Body of pancreas (tissue), 4 donors: ENCODE results near the gene CNTNAP2. TPM values are rescaled to one million over a fixed set of nuclear protein-coding genes. Genes with fewer than 3 reads are reported as not detected.
"Not testable (repeated sequence)": the region's sequence is repeated elsewhere in the genome, so short reads cannot be mapped to it uniquely, and the experiment has no call there.

ENCODE experiments used
- ATAC-seq: fragments of 150-250 bp; one replicate; pipeline ENCODE4 v1.9.1; 2016
- DNase-seq, 4 donors: peaks; one replicate each; pipeline ENCODE4 v3.0.0-alpha.2; 2019
- H3K27ac ChIP-seq, 4 donors: fragments of 200-600 bp; sonication (generic); 1 replicate in 3 of 4; 2 replicates in 1 of 4; pipeline versions ENCODE4 v1.5.1 to v1.6.1; 2016 to 2019; ENCODE audit warnings: mild to moderate bottlenecking in 1 of 4, mixed read lengths in 1 of 4, moderate library complexity in 1 of 4
- H3K27me3 ChIP-seq, 2 donors: fragments of 200-600 bp; sonication (generic); one replicate each; pipeline ENCODE4 v1.6.0; 2016; ENCODE audit warnings: mild to moderate bottlenecking in 1 of 2
- H3K36me3 ChIP-seq, 2 donors: fragments of 200-600 bp; sonication (generic); replicated peaks in 1 of 2; 2 replicates each; pipeline ENCODE4 v1.5.1; 2016; ENCODE audit warnings: low read depth in 2 of 2; ENCODE audit not compliant: insufficient read depth in 1 of 2
- H3K4me1 ChIP-seq: fragments of 200-600 bp; sonication (generic); one replicate; pipeline ENCODE4 v1.6.0; 2016
- H3K4me3 ChIP-seq, 2 donors: fragments of 200-600 bp; sonication (generic); 1 replicate in 1 of 2; 2 replicates in 1 of 2; pipeline ENCODE4 v1.5.1; 2016 to 2019
- H3K9me3 ChIP-seq, 3 donors: fragments of 200-600 bp; sonication (generic); 1 replicate in 2 of 3; 2 replicates in 1 of 3; pipeline ENCODE4 v1.5.1; 2016
- CTCF ChIP-seq, 7 experiments: fragments of 450-650 bp in 4 of 7; fragments of 200-600 bp in 3 of 7; sonication (generic) in 3 of 7; IDR thresholded peaks; one replicate each; pipeline ENCODE4 v1.5.1; 2016 to 2019; ENCODE audit warnings: antibody characterized with exemption in 7 of 7
- POLR2A ChIP-seq, 3 donors: fragments of 450-650 bp; IDR thresholded peaks; one replicate each; pipeline ENCODE4 v1.6.1; 2016; ENCODE audit warnings: antibody characterized with exemption in 3 of 3, mild to moderate bottlenecking in 2 of 3
- WGBS, 2 donors: methylation state at CpG; one replicate each; pipeline ENCODE4 v1.1.5; 2017; 5-methylcytosine and 5-hydroxymethylcytosine counted together
- intact Hi-C: fragments of 100-400 bp; cut with DNase I; formaldehyde crosslinking; loops from one replicate; pipeline ENCODE4 v1.15.1; 2023
- total RNA-seq, 2 donors: library from RNA; depleted of rRNA; stranded (reverse); fragments of >200 nt; gene quantifications; one replicate each; pipeline ENCODE4 v1.1.0, GENCODE V29; 2016

The CNTNAP2 gene
- total RNA-seq, 2 donors from 2014 or later, result 1.0 TPM; not detected in 1

GRCh38 chr7:147798001-147798400 lies 1681.4 kb downstream of the CNTNAP2 start:
- H3K36me3 ChIP-seq, result no peaks in the 10 kb centered on the region
- TF ChIP-seq CTCF (IDR thresholded peaks at IDR 0.05), result no peak
- no peak for TF ChIP-seq POLR2A (IDR thresholded peaks at IDR 0.05)
- WGBS, 2 donors, result 29 to 33% methylated on average over 5 of the region's 5 CpGs
- no peaks in the 10 kb centered on the region for H3K9me3 ChIP-seq
- ATAC-seq, result no peak
- H3K27ac ChIP-seq, result no peak overlapping the region
- no peaks in the 10 kb centered on the region for H3K4me1 ChIP-seq
- no peaks in the 10 kb centered on the region for H3K27me3 ChIP-seq
- no peak overlapping the region for H3K4me3 ChIP-seq
- intact Hi-C loops, result no loop called here
- no peak for DNase-seq

DNA sequence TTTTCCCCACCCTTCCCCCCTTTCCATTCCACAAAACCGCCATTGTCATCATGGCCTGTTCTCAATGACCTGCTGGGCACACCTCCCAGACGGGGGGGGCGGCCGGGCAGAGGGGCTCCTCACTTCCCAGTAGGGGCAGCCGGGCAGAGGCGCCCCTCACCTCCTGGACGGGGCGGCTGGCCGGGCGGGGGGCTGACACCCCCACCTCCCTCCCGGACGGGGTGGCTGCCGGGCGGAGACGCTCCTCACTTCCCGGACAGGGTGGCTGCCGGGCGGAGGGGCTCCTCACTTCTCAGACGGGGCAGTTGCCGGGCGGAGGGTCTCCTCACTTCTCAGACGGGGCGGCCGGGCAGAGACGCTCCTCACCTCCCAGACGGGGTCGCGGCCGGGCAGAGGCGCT lies 1685.2 kb downstream of the CNTNAP2 start:
- ATAC-seq, H3K27me3 ChIP-seq, H3K9me3 ChIP-seq, intact Hi-C loops, DNase-seq, H3K4me3 ChIP-seq, H3K27ac ChIP-seq, H3K36me3 ChIP-seq, H3K4me1 ChIP-seq: not testable (repeated sequence)
- WGBS, 2 donors, result 91 to 94% methylated on average over 11 to 19 of the region's 30 CpGs

DNA sequence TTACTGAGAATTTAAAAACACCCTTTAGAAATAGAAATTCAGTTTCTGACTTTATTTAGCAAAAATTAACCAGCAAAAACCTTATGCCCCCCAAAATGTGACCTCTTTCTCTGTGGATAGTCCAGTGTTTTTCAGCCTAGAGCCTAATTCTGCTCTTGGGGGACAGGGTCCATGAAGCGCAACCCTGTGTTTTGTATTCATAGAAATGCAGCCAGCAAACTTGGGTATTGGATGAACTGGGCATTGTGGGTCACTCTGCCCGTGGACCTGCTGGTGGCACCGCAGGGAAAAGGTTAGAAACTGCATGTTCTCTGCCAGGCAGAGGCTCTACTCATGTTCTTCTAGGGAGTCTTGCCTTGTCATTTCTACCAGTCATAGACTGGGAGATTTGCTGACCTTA lies 1686.5 kb downstream of the CNTNAP2 start:
- intact Hi-C loops, result no loop called here
- Histone ChIP-seq H3K9me3 (no peaks in the 10 kb centered on the region), H3K4me1 (no peaks in the 10 kb centered on the region), H3K4me3 (no peak overlapping the region), H3K27ac (no peak overlapping the region), H3K27me3 (no peaks in the 10 kb centered on the region), H3K36me3 (no peaks in the 10 kb centered on the region)
- no peak for ATAC-seq
- WGBS, 2 donors, result 72 to 78% methylated on average over 3 of the region's 3 CpGs
- TF ChIP-seq CTCF (IDR thresholded peaks at IDR 0.05) (no peak), POLR2A (IDR thresholded peaks at IDR 0.05) (no peak)
- DNase-seq, result no peak

- no peak for TF ChIP-seq CTCF (IDR thresholded peaks at IDR 0.05)
- no peak for TF ChIP-seq POLR2A (IDR thresholded peaks at IDR 0.05)
- no peaks in the 10 kb centered on the region for H3K9me3 ChIP-seq
- no peaks in the 10 kb centered on the region for H3K36me3 ChIP-seq
- no peak overlapping the region for H3K4me3 ChIP-seq
- H3K27ac ChIP-seq, result no peak overlapping the region
- H3K27me3 ChIP-seq, result no peaks in the 10 kb centered on the region
- 25 to 30% methylated on average over 4 of the region's 4 CpGs for WGBS, 2 donors
- DNase-seq, result no peak
- intact Hi-C loops, result no loop called here
- H3K4me1 ChIP-seq, result no peaks in the 10 kb centered on the region
- ATAC-seq, result no peak
These were observed 1687.0 kb downstream of the CNTNAP2 start for GRCh38 chr7:147803606-147804005.

- no peak overlapping the region for H3K4me3 ChIP-seq
- ATAC-seq, result no peak
- no peak overlapping the region for H3K27ac ChIP-seq
- intact Hi-C loops, result no loop called here
- TF ChIP-seq CTCF (IDR thresholded peaks at IDR 0.05), result no peak
- no peak for TF ChIP-seq POLR2A (IDR thresholded peaks at IDR 0.05)
- no peak for DNase-seq
- H3K9me3 ChIP-seq, result no peaks in the 10 kb centered on the region
- H3K36me3 ChIP-seq, result no peaks in the 10 kb centered on the region
- H3K4me1 ChIP-seq, result no peaks in the 10 kb centered on the region
- no peaks in the 10 kb centered on the region for H3K27me3 ChIP-seq
These were observed 1687.4 kb downstream of the CNTNAP2 start for GRCh38 chr7:147804032-147804431.
